Activated T-helper 9 cell treated with anti-CD3 and anti-CD28 coated beads, Interleukin-2, amount 50 U/mL, for 16 hours (primary cell): ENCODE measurements around the gene STAB2.

Experiments
- DNase-seq: peaks from one replicate; pipeline ENCODE4 v3.0.0-alpha.2; 2020; ENCODE audit warnings: low read depth

Gene STAB2

GRCh38 chr12:103696101-103696500 lies 109.0 kb downstream of the STAB2 start:
- no peak for DNase-seq

- no peak for DNase-seq
These were observed 111.1 kb downstream of the STAB2 start for GRCh38 chr12:103697971-103698751.

DNA sequence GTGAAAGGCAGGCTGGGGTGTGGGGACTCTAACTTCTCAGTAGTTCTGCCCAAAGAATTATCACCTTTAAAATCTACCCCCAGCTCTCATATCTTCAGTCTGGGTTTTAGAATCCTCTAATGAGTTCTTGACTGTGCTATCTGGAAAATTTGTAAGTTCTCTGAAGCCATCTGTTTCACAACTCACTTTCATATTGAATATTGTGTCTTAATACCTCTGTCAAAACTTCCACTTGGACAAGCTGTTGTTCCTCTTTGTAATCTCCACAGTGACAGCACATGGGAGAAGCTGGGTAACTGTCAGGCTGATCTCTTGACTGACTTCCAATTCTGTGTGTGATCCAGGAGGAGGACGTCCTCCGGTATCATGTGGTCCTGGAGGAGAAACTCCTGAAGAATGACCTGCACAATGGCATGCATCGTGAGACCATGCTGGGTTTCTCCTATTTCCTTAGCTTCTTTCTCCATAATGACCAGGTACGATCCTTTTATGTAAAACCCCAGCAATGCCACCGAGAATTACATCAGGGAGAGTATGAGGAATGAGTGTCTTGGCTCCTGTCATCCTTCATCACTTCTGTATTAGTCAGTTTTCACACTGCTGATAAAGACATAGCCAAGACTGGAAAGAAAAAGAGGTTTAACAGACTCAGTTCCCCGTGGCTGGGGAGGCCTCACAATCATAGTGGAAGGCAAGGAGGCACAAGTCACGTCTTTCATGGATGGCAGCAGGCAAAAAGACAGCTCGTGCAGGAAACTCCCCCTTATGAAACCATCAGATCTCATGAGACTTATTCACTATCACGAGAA lies 111.9 kb downstream of the STAB2 start:
- DNase-seq: no peak

- no peak for DNase-seq
These were observed 118.0 kb downstream of the STAB2 start for GRCh38 chr12:103705098-103705497.

DNA sequence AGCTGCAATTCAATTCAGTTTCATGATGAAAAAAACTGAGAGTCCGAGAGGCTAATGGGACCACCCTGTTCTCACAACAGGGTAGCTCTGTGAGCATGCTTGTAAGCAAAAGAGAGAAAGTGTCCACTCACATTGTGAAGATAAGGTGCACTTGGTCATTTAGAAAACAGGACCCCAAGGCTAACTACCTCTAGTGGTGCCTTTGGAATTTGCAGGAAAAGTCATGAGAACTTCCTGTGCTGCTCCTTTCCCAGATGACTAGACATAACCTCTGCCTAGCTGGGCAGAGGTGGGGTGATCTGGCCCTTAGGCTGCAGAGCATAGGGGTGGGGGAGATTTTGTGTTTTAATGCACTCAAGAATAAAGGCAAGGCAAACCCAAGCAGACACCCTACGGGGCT lies 118.9 kb downstream of the STAB2 start:
- no peak for DNase-seq

GRCh38 chr12:103707446-103707845 lies 120.4 kb downstream of the STAB2 start:
- DNase-seq: no peak

DNA sequence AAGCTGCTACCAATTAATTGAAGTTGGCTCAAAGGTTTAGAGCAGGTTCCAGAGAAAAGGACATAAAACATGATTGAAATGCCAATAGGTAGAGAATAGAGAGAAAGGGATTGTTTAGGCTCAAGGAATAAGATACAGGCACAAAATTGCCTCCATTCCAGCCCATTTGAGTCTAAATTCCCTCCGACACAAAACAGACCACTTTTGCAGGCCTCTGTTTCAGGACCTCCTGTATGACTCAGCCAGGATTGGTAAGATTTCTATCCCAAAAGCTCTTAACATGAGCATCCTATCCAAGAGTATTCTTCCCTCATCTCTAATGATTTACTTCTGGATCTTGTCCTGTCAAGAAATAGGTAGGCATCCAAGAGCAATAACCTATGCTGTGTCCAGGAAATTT lies 123.5 kb downstream of the STAB2 start:
- no peak for DNase-seq

DNA sequence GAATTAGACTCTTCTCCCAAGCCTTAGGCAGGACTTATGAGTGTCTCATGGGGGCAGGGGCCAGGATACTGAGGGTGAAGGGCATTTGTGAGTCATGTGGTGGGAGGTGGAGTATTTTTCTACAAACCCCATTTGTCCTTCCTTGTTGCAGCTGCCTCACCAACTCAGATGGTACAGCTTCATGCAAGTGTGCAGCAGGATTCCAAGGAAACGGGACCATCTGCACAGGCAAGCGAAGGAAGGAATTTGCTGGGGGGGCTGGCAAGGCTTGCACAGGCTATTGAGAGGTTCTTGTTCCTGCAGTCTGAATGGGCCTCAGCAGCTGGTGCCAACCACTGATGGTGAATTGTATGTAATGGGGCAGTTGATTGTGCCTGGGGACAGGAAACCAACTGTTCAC lies 125.1 kb downstream of the STAB2 start:
- DNase-seq: no peak

GRCh38 chr12:103715494-103715893 lies 128.4 kb downstream of the STAB2 start:
- no peak for DNase-seq

- no peak for DNase-seq
These were observed 129.6 kb downstream of the STAB2 start for GRCh38 chr12:103716517-103717196.

- DNase-seq: no peak
These were observed 138.3 kb downstream of the STAB2 start for GRCh38 chr12:103725398-103725797.

GRCh38 chr12:103727638-103728037 lies 140.6 kb downstream of the STAB2 start:
- no peak for DNase-seq

GRCh38 chr12:103728323-103728722 lies 141.2 kb downstream of the STAB2 start:
- no peak for DNase-seq

DNA sequence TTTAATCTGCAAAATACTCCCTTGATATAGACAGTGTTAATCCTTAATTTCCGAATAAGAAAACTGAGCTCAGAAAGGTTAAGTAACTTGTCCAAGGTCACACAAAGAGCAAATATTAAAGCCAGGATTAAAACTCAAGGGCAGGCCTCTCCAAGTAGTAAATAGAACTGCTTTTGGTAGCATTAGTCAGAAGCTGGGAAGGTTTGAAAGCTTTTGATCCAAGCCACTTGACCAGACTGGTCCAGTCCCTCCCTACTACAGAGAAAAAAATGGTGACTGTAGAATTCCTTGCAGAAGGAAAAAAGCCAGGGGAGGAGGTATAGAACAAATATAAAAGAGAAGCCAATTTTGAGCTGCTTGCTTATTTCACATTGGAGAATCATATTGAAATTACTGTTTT lies 142.4 kb downstream of the STAB2 start:
- DNase-seq: no peak

DNA sequence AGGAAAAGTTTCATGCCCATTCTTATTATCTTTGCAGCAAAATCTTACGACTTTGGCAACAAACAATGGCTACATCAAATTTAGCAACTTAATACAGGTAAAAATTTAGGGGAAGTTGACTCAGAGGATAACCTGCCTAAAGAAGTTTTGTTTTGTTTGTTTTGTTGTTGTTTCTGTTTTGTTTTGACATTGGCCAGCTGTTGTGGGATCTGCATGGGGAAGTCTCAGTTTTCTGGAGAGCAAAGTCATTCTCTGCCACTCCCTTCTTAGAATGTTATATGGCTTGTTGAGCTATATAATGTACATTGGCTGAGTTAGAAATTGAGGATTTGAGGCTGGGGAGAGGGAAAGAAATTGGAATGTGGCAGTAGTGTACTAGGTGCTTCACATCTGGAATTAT lies 144.5 kb downstream of the STAB2 start:
- DNase-seq: no peak

GRCh38 chr12:103734863-103735262 lies 147.8 kb downstream of the STAB2 start:
- no peak for DNase-seq

- DNase-seq: no peak
These were observed 148.2 kb downstream of the STAB2 start for GRCh38 chr12:103735291-103735690.

- no peak for DNase-seq
These were observed 149.5 kb downstream of the STAB2 start for GRCh38 chr12:103736572-103736971.

DNA sequence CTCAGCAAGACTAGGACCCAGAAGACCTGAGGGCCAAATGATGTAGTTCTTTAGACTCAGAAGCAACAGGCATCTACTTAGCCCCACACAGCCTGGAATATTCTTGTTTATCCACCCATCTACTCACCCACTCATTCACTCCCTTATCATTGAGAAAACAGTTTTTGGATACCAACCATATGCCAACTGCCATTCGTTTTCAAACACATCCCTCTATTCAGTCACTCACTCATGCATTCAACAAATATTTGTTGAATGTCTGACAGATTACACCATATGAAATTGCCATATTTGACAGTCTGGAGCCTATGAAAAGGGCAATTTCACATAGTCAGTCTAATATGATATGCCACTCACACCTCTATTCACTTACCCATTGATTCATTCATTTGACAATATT lies 150.8 kb downstream of the STAB2 start:
- DNase-seq: no peak

DNA sequence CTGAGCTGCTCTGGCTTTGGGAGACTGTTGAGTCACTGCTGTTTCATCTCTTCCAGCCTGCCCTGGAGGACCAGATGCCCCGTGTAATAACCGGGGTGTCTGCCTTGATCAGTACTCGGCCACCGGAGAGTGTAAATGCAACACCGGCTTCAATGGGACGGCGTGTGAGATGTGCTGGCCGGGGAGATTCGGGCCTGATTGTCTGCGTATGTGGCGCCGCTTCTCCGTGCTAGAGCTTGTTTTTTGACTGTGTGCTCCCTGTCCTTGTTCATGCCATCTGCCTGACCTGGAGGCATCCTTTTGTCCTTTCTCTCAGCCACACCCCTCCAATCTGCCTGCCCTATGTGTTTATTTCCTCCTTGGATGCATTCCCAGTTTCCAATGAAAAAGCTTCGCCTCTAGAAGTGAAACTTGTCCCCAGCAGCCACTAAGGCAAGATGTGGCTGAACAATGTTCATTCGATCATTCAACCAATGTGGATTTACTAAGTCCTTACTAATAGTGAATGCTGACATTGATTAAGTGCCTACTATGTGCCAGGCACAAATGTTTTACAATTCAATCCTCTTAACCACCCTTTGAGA lies 155.4 kb downstream of the STAB2 start:
- no peak for DNase-seq

DNA sequence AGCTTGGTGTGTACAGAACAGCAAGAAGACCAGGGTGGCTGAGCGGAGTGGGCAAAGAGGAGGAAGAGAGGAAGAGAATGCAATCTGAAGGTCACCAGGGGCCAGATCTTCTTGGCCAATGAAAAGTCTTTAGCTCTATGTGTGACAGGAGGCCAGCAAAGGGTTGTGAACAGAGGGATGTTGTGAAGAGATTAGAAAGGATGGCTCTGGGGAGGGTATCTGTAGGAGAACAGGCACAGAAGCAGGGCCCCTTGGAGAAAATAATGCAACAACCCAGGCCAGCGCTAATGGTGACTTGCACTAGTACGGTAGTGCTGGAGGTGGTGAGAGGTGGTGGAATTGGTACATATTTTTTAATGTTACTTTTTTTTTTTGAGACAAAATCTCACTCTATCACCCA lies 156.7 kb downstream of the STAB2 start:
- DNase-seq: no peak

GRCh38 chr12:103745962-103746361 lies 158.9 kb downstream of the STAB2 start:
- DNase-seq: no peak

DNA sequence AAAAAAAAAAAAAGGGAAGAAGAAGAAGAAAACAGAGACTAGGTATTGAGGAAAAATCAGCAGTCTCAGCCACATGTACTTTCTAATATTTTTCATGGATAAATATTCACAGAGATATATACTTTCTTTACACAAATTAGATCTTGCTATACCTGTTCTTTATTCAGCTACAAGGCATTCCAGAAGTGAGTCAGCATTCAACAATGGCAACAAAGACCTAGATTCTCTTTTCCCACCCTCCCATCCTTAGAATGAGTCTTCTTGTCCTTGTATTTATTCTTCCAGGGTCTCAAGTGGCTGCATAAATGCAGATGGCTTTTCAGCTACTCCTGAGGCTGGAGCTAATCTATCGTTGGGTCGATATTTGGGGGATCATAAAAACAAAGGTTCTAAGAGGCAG lies 160.9 kb downstream of the STAB2 start:
- no peak for DNase-seq
